Large intestine (tissue), 3 donors: ENCODE measurements around the gene RARB. TPM values are rescaled to one million over a fixed set of nuclear protein-coding genes. Genes with fewer than 3 reads are reported as not detected.

Source experiments
- DNase-seq, 2 donors: peaks; one replicate each; pipeline versions ENCODE4 v3.0.0 to v3.0.0-alpha.2; 2013
- H3K27ac ChIP-seq: one replicate; pipeline ENCODE4 v1.5.1; 2013; ENCODE audit warnings: low read length
- H3K27me3 ChIP-seq: 2 replicates; pipeline ENCODE4 v1.6.1; 2013; ENCODE audit warnings: low read length; ENCODE audit not compliant: control insufficient read depth, insufficient read depth
- H3K36me3 ChIP-seq: 2 replicates; pipeline ENCODE4 v1.6.1; 2013; ENCODE audit warnings: low read length; ENCODE audit not compliant: control insufficient read depth, insufficient read depth
- H3K4me1 ChIP-seq: one replicate; pipeline ENCODE4 v1.6.1; 2013; ENCODE audit warnings: low read length; ENCODE audit not compliant: control insufficient read depth, insufficient read depth
- H3K4me3 ChIP-seq: one replicate; pipeline ENCODE4 v1.5.1; 2013; ENCODE audit warnings: low read length
- H3K9me3 ChIP-seq: one replicate; pipeline ENCODE4 v1.6.1; 2013; ENCODE audit warnings: mild to moderate bottlenecking, low read depth, low read length, moderate library complexity; ENCODE audit not compliant: control insufficient read depth
- WGBS: methylation state at CpG from one replicate; pipeline ENCODE4 v1.1.5; 2013; ENCODE audit warnings: low lambda C conversion rate; ENCODE audit not compliant: insufficient coverage; 5-methylcytosine and 5-hydroxymethylcytosine counted together
- polyA plus RNA-seq: library from polyadenylated mRNA; unstranded; fragments of 120-200 nt; gene quantifications from one replicate; pipeline ENCODE4 v1.2.1, GENCODE V29; 2013

RARB gene
- polyA plus RNA-seq, 1 donor, result 9.1 TPM

GRCh38 chr3:25558796-25559195 is 130.7 kb downstream of the RARB start:
- no peaks in the 10 kb centered on the region for H3K9me3 ChIP-seq
- H3K27me3 ChIP-seq, result no peaks in the 10 kb centered on the region
- 92% methylated on average over 3 of the region's 6 CpGs for WGBS
- H3K27ac ChIP-seq, result no peak overlapping the region
- H3K4me3 ChIP-seq, result no peak overlapping the region
- DNase-seq, result no peak
- H3K4me1 ChIP-seq, result no peaks in the 10 kb centered on the region
- H3K36me3 ChIP-seq, result no peaks in the 10 kb centered on the region

GRCh38 chr3:25563601-25564000 is 135.5 kb downstream of the RARB start:
- H3K27me3 ChIP-seq, result no peaks in the 10 kb centered on the region
- H3K27ac ChIP-seq, result no peak overlapping the region
- H3K4me1 ChIP-seq, result no peaks in the 10 kb centered on the region
- WGBS, result no CpG with 5 or more reads among the region's 1 CpG
- no peak overlapping the region for H3K4me3 ChIP-seq
- DNase-seq, result no peak
- H3K36me3 ChIP-seq, result peaks cover 2% of the 10 kb centered on the region
- H3K9me3 ChIP-seq, result no peaks in the 10 kb centered on the region

GRCh38 chr3:25564075-25564474 is 136.0 kb downstream of the RARB start:
- Histone ChIP-seq H3K9me3 (no peaks in the 10 kb centered on the region), H3K27me3 (no peaks in the 10 kb centered on the region), H3K4me1 (no peaks in the 10 kb centered on the region), H3K27ac (no peak overlapping the region), H3K36me3 (peaks cover 2% of the 10 kb centered on the region), H3K4me3 (no peak overlapping the region)
- WGBS, result no CpG with 5 or more reads among the region's 4 CpGs
- no peak for DNase-seq

- no CpG with 5 or more reads among the region's 7 CpGs for WGBS
- H3K27ac ChIP-seq, result no peak overlapping the region
These were observed 137.7 kb downstream of the RARB start for GRCh38 chr3:25565807-25566206.

GRCh38 chr3:25566358-25566920 is 138.4 kb downstream of the RARB start:
- Histone ChIP-seq H3K27me3 (no peaks in the 10 kb centered on the region), H3K4me1 (no peaks in the 10 kb centered on the region), H3K4me3 (no peak overlapping the region), H3K36me3 (peaks cover 11% of the 10 kb centered on the region), H3K27ac (no peak overlapping the region), H3K9me3 (no peaks in the 10 kb centered on the region)
- 80% methylated on average over 1 of the region's 5 CpGs for WGBS
- DNase-seq, result no peak

More at GRCh38 chr3:25565807-25566206, 137.7 kb downstream of the RARB start:
- H3K4me1 ChIP-seq, result no peaks in the 10 kb centered on the region
- no peak for DNase-seq
- H3K4me3 ChIP-seq, result no peak overlapping the region
- H3K36me3 ChIP-seq, result peaks cover 11% of the 10 kb centered on the region
- no peaks in the 10 kb centered on the region for H3K9me3 ChIP-seq
- no peaks in the 10 kb centered on the region for H3K27me3 ChIP-seq

- Histone ChIP-seq H3K4me3 (no peak overlapping the region), H3K9me3 (no peaks in the 10 kb centered on the region), H3K36me3 (peaks cover 11% of the 10 kb centered on the region), H3K27ac (no peak overlapping the region), H3K4me1 (no peaks in the 10 kb centered on the region), H3K27me3 (no peaks in the 10 kb centered on the region)
- no CpG with 5 or more reads among the region's 10 CpGs for WGBS
- DNase-seq, result no peak
These were observed 139.3 kb downstream of the RARB start for GRCh38 chr3:25567388-25567787.

- Histone ChIP-seq H3K27me3 (no peaks in the 10 kb centered on the region), H3K9me3 (no peaks in the 10 kb centered on the region), H3K27ac (no peak overlapping the region), H3K4me1 (no peaks in the 10 kb centered on the region), H3K4me3 (no peak overlapping the region), H3K36me3 (peaks cover 11% of the 10 kb centered on the region)
- DNase-seq, result no peak
- no CpG with 5 or more reads among the region's 14 CpGs for WGBS
These were observed 139.9 kb downstream of the RARB start for GRCh38 chr3:25567806-25568524.

GRCh38 chr3:25568525-25569078 is 140.5 kb downstream of the RARB start:
- Histone ChIP-seq H3K9me3 (no peaks in the 10 kb centered on the region), H3K27me3 (no peaks in the 10 kb centered on the region), H3K4me3 (no peak overlapping the region), H3K4me1 (no peaks in the 10 kb centered on the region), H3K36me3 (peaks cover 11% of the 10 kb centered on the region), H3K27ac (no peak overlapping the region)
- DNase-seq, result no peak
- WGBS, result 100% methylated on average over 2 of the region's 10 CpGs

- H3K4me1 ChIP-seq, result no peaks in the 10 kb centered on the region
- no peaks in the 10 kb centered on the region for H3K9me3 ChIP-seq
- no peak overlapping the region for H3K27ac ChIP-seq
- H3K27me3 ChIP-seq, result no peaks in the 10 kb centered on the region
- H3K36me3 ChIP-seq, result peaks cover 11% of the 10 kb centered on the region
- no peak for DNase-seq
- no peak overlapping the region for H3K4me3 ChIP-seq
- WGBS, result no CpG with 5 or more reads among the region's 6 CpGs
These were observed 143.2 kb downstream of the RARB start for GRCh38 chr3:25571285-25571684.

GRCh38 chr3:25572336-25572735 is 144.3 kb downstream of the RARB start:
- Histone ChIP-seq H3K27me3 (no peaks in the 10 kb centered on the region), H3K9me3 (no peaks in the 10 kb centered on the region), H3K4me1 (no peaks in the 10 kb centered on the region), H3K4me3 (no peak overlapping the region), H3K27ac (no peak overlapping the region), H3K36me3 (peaks cover 11% of the 10 kb centered on the region)
- no peak for DNase-seq
- 100% methylated on average over 1 of the region's 3 CpGs for WGBS
